HepG2 (cell line): Measurements from ENCODE around the gene CCN2. TPM values are rescaled to one million over a fixed set of nuclear protein-coding genes. Genes with fewer than 3 reads are reported as not detected.
A peak's percentile ranks its signal among the peaks of the same experiment; 100 is the strongest.

ENCODE experiments used
- DMAP1 ChIP-seq: IDR thresholded peaks from 2 replicates; pipeline ENCODE4 v1.6.1; 2016
- DNMT3B ChIP-seq: conservative IDR thresholded peaks from 2 replicates; pipeline ENCODE4 v1.6.1; 2016; ENCODE audit warnings: missing biosample characterization, control low read depth
- ESRRA ChIP-seq: sonication (generic); formaldehyde crosslinking; IDR thresholded peaks from 2 replicates; pipeline ENCODE4 v1.5.1; 2020; ENCODE audit warnings: mild to moderate bottlenecking, low read depth, missing genetic modification reagents
- FOXK1 ChIP-seq: sonication (generic); formaldehyde crosslinking; IDR thresholded peaks from 2 replicates; pipeline ENCODE4 v1.4.0; 2020; ENCODE audit warnings: low read depth, missing genetic modification reagents, borderline replicate concordance
- NFIC ChIP-seq: IDR thresholded peaks from 2 replicates; pipeline ENCODE4 v1.6.1; 2012; ENCODE audit warnings: mild to moderate bottlenecking, low read length, inconsistent platforms
- PHB2 ChIP-seq: fragments of 450-650 bp; IDR thresholded peaks from 2 replicates; pipeline ENCODE4 v1.6.1; 2018; ENCODE audit not compliant: partially characterized antibody
- THYN1 ChIP-seq: sonication (generic); formaldehyde crosslinking; IDR thresholded peaks from 2 replicates; pipeline ENCODE4 v1.8.1; 2023; ENCODE audit warnings: low read depth, mild to moderate bottlenecking, moderate library complexity, missing genetic modification reagents, borderline replicate concordance
- ZBTB1 ChIP-seq: sonication (generic); formaldehyde crosslinking; IDR thresholded peaks from 2 replicates; pipeline ENCODE4 v1.4.0; 2020; ENCODE audit warnings: missing genetic modification reagents, borderline replicate concordance
- ZKSCAN1 ChIP-seq: fragments of 150-350 bp; IDR thresholded peaks from 2 replicates; pipeline ENCODE4 v1.6.1; 2014; ENCODE audit warnings: low read length
- ZNF34 ChIP-seq: sonication (generic); formaldehyde crosslinking; IDR thresholded peaks from 2 replicates; pipeline ENCODE4 v1.4.0; 2020; ENCODE audit warnings: mild to moderate bottlenecking, missing genetic modification reagents, borderline replicate concordance
- ZNF709 ChIP-seq: sonication (generic); formaldehyde crosslinking; IDR thresholded peaks from 2 replicates; pipeline ENCODE4 v1.5.0; 2020; ENCODE audit warnings: mild to moderate bottlenecking, missing genetic modification reagents
- ZNF75D ChIP-seq: sonication (generic); formaldehyde crosslinking; IDR thresholded peaks from 2 replicates; pipeline ENCODE4 v1.8.1; 2023; ENCODE audit warnings: missing genetic modification reagents, mild to moderate bottlenecking, borderline replicate concordance
- ZNF83 ChIP-seq: sonication (generic); formaldehyde crosslinking; IDR thresholded peaks from 2 replicates; pipeline ENCODE4 v1.4.0; 2020; ENCODE audit warnings: missing genetic modification reagents, mild to moderate bottlenecking, borderline replicate concordance
- ZSCAN21 ChIP-seq: sonication (generic); formaldehyde crosslinking; IDR thresholded peaks from 2 replicates; pipeline ENCODE4 v1.8.0; 2022; ENCODE audit warnings: mild to moderate bottlenecking, missing genetic modification reagents, moderate library complexity, borderline replicate concordance
- ZSCAN22 ChIP-seq: sonication (generic); formaldehyde crosslinking; IDR thresholded peaks from 2 replicates; pipeline ENCODE4 v1.4.0; 2020; ENCODE audit warnings: mild to moderate bottlenecking, missing genetic modification reagents
- polyA plus RNA-seq, 8 experiments: library from polyadenylated mRNA; depleted of rRNA in 3 of 8; stranded (reverse) in 7 of 8; unstranded in 1 of 8; fragments of >200 nt; fragmentation: Illumina TruSeq in 4 of 8; extraction: Trizol in 4 of 8; gene quantifications; 2 replicates each; pipeline versions ENCODE4 v1.2.1 to v1.2.3, GENCODE V29; 2011 to 2016; ENCODE audit warnings: low read depth in 4 of 8, missing spikeins in 1 of 8, mixed read lengths in 1 of 8; ENCODE audit not compliant: insufficient read depth in 1 of 8
- total RNA-seq, 5 experiments: library from RNA; depleted of rRNA; stranded (reverse); fragments of >200 nt; fragmentation: Illumina TruSeq; extraction: Trizol; gene quantifications; 2 replicates each; pipeline ENCODE4 v1.2.3, GENCODE V29; 2016; ENCODE audit warnings: low read depth in 1 of 5
- TF ChIP-seq, protein P1 (sequence below): sonication (generic); formaldehyde crosslinking; IDR thresholded peaks from 2 replicates; pipeline ENCODE4 v1.4.0; 2020; ENCODE audit warnings: missing genetic modification reagents, borderline replicate concordance
- TF ChIP-seq, protein P2 (sequence below): sonication (generic); formaldehyde crosslinking; conservative IDR thresholded peaks from 2 replicates; pipeline ENCODE4 v1.8.1; 2023; ENCODE audit warnings: missing genetic modification reagents
- TF ChIP-seq, protein P3 (sequence below): sonication (generic); formaldehyde crosslinking; IDR thresholded peaks from 2 replicates; pipeline ENCODE4 v1.4.0; 2020; ENCODE audit warnings: missing genetic modification reagents

CCN2 gene
- total and polyA plus RNA-seq, 2 of the 13 experiments (the other 11 are each of a cell fraction or from before 2014, with no cell fraction given): 34.7 to 316 TPM

DNA sequence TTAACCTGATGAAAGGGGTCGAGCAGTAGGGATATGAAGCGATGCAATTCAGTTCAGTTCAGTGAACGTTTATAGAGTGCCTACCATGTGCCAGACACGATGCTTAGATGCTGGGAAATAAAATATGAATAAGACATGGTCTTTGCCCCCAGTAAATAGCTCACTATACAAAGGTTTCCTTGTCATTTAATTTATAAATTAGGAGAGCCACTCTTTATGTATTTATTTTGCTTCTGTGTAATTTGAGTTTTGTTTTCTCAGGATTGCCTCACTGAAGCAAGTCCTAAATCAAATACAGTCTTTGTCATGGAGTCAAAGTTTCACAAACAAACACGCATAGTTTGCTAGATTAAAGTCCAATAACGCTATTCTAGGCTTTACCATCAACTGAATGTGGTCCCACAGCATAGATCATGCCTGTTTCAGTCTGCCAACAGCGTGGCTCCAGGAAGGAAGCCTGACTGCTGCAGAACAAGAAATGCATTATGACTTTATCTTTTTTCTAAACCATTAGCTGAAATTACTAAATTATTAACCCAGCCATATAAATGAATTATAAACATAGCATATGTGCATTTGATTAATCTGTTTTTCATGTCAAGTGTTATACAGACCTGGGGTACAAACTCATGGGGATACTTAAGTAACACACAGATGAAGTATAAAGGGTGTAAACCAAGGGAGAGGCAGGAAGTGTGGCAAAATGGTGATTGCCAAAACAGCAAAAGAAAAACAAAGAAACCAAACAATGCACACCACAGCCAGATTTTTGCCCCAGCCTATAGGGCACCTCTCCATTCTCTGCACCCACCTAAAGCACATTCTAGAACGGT lies 29.8 kb upstream of the CCN2 start (continued):
- TF ChIP-seq THYN1 (CRISPR knock-in tag): peak; percentile 66; the same call in 1 of the 2 replicates
- TF ChIP-seq ZKSCAN1: peak; percentile 80; the same call in 1 of the 2 replicates
- no peak for TF ChIP-seq ZNF83
- TF ChIP-seq, protein P1, sequence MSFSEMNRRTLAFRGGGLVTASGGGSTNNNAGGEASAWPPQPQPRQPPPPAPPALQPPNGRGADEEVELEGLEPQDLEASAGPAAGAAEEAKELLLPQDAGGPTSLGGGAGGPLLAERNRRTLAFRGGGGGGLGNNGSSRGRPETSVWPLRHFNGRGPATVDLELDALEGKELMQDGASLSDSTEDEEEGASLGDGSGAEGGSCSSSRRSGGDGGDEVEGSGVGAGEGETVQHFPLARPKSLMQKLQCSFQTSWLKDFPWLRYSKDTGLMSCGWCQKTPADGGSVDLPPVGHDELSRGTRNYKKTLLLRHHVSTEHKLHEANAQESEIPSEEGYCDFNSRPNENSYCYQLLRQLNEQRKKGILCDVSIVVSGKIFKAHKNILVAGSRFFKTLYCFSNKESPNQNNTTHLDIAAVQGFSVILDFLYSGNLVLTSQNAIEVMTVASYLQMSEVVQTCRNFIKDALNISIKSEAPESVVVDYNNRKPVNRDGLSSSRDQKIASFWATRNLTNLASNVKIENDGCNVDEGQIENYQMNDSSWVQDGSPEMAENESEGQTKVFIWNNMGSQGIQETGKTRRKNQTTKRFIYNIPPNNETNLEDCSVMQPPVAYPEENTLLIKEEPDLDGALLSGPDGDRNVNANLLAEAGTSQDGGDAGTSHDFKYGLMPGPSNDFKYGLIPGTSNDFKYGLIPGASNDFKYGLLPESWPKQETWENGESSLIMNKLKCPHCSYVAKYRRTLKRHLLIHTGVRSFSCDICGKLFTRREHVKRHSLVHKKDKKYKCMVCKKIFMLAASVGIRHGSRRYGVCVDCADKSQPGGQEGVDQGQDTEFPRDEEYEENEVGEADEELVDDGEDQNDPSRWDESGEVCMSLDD: no peak
- TF ChIP-seq DMAP1 (CRISPR knock-in tag): peak; percentile 49; the same call in 1 of the 2 replicates
- 0 out of 2 replicates have a peak, but pooled peaks have one; percentile 58 for TF ChIP-seq ESRRA
- TF ChIP-seq PHB2: no peak
- no peak for TF ChIP-seq ZSCAN22 (CRISPR knock-in tag)
- no peak for TF ChIP-seq ZBTB1 (CRISPR knock-in tag)
- peak; percentile 100 for TF ChIP-seq NFIC
- 0 out of 2 replicates have a peak, but pooled peaks have one; percentile 51 for TF ChIP-seq ZSCAN21 (CRISPR knock-in tag)
- no peak for TF ChIP-seq ZNF75D
- TF ChIP-seq FOXK1 (CRISPR knock-in tag): peak; percentile 94
- TF ChIP-seq ZNF709 (CRISPR knock-in tag): peak; percentile 77; the same call in 1 of the 2 replicates
- TF ChIP-seq, protein P2, sequence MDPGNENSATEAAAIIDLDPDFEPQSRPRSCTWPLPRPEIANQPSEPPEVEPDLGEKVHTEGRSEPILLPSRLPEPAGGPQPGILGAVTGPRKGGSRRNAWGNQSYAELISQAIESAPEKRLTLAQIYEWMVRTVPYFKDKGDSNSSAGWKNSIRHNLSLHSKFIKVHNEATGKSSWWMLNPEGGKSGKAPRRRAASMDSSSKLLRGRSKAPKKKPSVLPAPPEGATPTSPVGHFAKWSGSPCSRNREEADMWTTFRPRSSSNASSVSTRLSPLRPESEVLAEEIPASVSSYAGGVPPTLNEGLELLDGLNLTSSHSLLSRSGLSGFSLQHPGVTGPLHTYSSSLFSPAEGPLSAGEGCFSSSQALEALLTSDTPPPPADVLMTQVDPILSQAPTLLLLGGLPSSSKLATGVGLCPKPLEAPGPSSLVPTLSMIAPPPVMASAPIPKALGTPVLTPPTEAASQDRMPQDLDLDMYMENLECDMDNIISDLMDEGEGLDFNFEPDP: no peak
- peak; percentile 67; the same call in 1 of the 2 replicates for TF ChIP-seq DNMT3B (CRISPR knock-in tag)
- TF ChIP-seq ZNF34 (CRISPR knock-in tag): no peak
- TF ChIP-seq, protein P3, sequence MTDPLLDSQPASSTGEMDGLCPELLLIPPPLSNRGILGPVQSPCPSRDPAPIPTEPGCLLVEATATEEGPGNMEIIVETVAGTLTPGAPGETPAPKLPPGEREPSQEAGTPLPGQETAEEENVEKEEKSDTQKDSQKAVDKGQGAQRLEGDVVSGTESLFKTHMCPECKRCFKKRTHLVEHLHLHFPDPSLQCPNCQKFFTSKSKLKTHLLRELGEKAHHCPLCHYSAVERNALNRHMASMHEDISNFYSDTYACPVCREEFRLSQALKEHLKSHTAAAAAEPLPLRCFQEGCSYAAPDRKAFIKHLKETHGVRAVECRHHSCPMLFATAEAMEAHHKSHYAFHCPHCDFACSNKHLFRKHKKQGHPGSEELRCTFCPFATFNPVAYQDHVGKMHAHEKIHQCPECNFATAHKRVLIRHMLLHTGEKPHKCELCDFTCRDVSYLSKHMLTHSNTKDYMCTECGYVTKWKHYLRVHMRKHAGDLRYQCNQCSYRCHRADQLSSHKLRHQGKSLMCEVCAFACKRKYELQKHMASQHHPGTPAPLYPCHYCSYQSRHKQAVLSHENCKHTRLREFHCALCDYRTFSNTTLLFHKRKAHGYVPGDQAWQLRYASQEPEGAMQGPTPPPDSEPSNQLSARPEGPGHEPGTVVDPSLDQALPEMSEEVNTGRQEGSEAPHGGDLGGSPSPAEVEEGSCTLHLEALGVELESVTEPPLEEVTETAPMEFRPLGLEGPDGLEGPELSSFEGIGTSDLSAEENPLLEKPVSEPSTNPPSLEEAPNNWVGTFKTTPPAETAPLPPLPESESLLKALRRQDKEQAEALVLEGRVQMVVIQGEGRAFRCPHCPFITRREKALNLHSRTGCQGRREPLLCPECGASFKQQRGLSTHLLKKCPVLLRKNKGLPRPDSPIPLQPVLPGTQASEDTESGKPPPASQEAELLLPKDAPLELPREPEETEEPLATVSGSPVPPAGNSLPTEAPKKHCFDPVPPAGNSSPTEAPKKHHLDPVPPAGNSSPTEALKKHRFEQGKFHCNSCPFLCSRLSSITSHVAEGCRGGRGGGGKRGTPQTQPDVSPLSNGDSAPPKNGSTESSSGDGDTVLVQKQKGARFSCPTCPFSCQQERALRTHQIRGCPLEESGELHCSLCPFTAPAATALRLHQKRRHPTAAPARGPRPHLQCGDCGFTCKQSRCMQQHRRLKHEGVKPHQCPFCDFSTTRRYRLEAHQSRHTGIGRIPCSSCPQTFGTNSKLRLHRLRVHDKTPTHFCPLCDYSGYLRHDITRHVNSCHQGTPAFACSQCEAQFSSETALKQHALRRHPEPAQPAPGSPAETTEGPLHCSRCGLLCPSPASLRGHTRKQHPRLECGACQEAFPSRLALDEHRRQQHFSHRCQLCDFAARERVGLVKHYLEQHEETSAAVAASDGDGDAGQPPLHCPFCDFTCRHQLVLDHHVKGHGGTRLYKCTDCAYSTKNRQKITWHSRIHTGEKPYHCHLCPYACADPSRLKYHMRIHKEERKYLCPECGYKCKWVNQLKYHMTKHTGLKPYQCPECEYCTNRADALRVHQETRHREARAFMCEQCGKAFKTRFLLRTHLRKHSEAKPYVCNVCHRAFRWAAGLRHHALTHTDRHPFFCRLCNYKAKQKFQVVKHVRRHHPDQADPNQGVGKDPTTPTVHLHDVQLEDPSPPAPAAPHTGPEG (CRISPR knock-in tag): no peak
